ENCODE results near the gene ARID3C.

The ARID3C gene, protein sequence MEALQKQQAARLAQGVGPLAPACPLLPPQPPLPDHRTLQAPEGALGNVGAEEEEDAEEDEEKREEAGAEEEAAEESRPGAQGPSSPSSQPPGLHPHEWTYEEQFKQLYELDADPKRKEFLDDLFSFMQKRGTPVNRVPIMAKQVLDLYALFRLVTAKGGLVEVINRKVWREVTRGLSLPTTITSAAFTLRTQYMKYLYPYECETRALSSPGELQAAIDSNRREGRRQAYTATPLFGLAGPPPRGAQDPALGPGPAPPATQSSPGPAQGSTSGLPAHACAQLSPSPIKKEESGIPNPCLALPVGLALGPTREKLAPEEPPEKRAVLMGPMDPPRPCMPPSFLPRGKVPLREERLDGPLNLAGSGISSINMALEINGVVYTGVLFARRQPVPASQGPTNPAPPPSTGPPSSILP

DNA sequence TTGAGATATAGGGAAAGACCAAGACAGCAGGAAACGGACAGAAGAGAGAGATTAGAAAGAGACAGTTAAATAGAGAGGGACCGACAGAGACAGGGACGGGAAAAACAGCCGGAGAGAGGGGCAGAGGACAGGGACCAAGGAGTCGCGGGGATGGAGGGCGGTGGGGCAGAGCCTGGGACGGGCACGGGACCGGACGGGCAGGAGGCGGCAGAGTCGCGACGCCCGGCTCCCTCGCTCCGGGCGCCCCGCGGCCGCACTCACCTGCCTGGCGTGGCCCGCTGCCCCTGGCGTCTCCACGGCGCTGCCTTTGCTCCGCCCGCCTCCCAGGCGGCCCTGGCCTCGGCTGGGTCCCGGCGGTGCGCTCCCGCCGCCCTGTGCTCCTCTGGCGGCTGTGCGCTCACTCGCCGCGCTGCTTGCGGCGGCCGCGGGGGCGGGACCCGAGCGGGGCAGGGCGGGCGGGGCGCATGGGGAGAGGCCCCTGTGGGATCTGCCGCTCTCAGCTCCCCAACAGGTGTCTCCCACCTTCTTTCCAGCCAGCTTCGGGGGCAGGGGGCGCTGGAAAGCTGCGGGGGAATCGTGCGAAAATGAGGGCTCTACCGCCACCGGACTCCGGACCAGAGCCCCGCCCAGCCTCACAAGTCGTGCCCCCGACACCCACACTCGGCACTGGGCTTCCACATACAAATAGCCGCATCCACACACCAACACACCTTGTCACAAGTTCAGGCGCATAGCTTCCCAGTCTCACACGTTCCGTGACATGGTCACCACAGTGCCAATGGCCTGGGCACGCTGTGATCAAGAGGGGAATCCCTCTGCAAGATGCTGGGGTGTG is at the start of gene ARID3C:
Gene ARID3C, minus strand, starts transcription at position 411 of the 835 bp plus-strand sequence. CDS start 1,052 bp downstream, outside the sequence.
- Histone ChIP-seq H3K4me2 (ENCODE audit: low read depth, low read length, poor library complexity, severe bottlenecking) (no peak within 1 kb of the TSS), H3K9ac (ENCODE audit: low read depth, low read length, poor library complexity, severe bottlenecking) (no peak within 1 kb of the TSS), H3K9me3 (ENCODE audit: insufficient read depth, low read depth, low read length) (no peaks in the 10 kb centered on the region), H3K9me2 (replicated peaks; ENCODE audit: low read depth, low read length) (no peaks in the 10 kb centered on the region), H3K27me3 (ENCODE audit: insufficient read depth, low read length, poor library complexity, severe bottlenecking) (peaks cover 35% of the 10 kb centered on the region), H4K20me1 (ENCODE audit: insufficient read depth, low read length, poor library complexity, severe bottlenecking) (no peaks in the 10 kb centered on the region), H3K4me3 (ENCODE audit: low read length, poor library complexity, severe bottlenecking) (no peak within 1 kb of the TSS), H3K79me2 (ENCODE audit: insufficient read depth, low read length) (no peaks in the 10 kb centered on the region), H2AFZ (ENCODE audit: low read length) (no peak within 1 kb of the TSS), H3K36me3 (ENCODE audit: insufficient read depth, low read length) (no peaks in the 10 kb centered on the region), H3F3A (ENCODE audit: low read depth) (no peaks in the 10 kb centered on the region), H3K4me1 (ENCODE audit: insufficient read depth, low read length, poor library complexity, severe bottlenecking) (no peaks in the 10 kb centered on the region)
- TF ChIP-seq, protein P1, sequence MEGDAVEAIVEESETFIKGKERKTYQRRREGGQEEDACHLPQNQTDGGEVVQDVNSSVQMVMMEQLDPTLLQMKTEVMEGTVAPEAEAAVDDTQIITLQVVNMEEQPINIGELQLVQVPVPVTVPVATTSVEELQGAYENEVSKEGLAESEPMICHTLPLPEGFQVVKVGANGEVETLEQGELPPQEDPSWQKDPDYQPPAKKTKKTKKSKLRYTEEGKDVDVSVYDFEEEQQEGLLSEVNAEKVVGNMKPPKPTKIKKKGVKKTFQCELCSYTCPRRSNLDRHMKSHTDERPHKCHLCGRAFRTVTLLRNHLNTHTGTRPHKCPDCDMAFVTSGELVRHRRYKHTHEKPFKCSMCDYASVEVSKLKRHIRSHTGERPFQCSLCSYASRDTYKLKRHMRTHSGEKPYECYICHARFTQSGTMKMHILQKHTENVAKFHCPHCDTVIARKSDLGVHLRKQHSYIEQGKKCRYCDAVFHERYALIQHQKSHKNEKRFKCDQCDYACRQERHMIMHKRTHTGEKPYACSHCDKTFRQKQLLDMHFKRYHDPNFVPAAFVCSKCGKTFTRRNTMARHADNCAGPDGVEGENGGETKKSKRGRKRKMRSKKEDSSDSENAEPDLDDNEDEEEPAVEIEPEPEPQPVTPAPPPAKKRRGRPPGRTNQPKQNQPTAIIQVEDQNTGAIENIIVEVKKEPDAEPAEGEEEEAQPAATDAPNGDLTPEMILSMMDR (conservative IDR thresholded peaks at IDR 0.05; ENCODE audit: low read length) = no peak
- no peak for TF ChIP-seq EZH2phosphoT487 (IDR thresholded peaks at IDR 0.05; ENCODE audit: borderline replicate concordance)

DNA sequence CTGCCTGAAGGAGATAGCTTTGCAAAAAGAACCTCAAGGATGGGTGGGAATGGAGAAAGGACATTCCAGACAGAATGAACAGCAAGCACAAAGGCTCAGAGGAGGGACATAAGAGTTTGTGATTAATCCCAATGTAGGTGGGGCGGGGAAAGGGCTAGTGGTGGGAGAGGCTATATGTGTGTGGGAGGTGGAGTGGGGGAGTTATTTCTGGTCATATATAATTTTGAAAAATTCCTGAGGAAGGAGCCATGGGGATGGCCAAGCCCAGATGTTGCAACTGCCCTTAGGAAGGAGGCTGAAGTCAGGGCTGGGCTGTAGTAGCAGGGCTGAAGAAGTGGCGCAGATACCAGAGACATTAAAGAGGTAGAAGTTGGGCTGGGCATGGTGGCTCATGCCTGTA is 47.0 kb upstream of the ARID3C start:
- H3K27me3 ChIP-seq (ENCODE audit: insufficient read depth, low read length, poor library complexity, severe bottlenecking) = no peaks in the 10 kb centered on the region
- no peaks in the 10 kb centered on the region for H3K4me1 ChIP-seq (ENCODE audit: insufficient read depth, low read length, poor library complexity, severe bottlenecking)
- H3K36me3 ChIP-seq (ENCODE audit: insufficient read depth, low read length) = no peaks in the 10 kb centered on the region
- H4K20me1 ChIP-seq (ENCODE audit: insufficient read depth, low read length, poor library complexity, severe bottlenecking) = no peaks in the 10 kb centered on the region
- no peak overlapping the region for H3K4me2 ChIP-seq (ENCODE audit: low read depth, low read length, poor library complexity, severe bottlenecking)
- H3K79me2 ChIP-seq (ENCODE audit: insufficient read depth, low read length) = no peaks in the 10 kb centered on the region
- no peaks in the 10 kb centered on the region for H3K9me3 ChIP-seq (ENCODE audit: insufficient read depth, low read depth, low read length)
- H3K9ac ChIP-seq (ENCODE audit: low read depth, low read length, poor library complexity, severe bottlenecking) = no peak overlapping the region
- no peaks in the 10 kb centered on the region for H3K9me2 ChIP-seq (replicated peaks; ENCODE audit: low read depth, low read length)
- no peak overlapping the region for H3K4me3 ChIP-seq (ENCODE audit: low read length, poor library complexity, severe bottlenecking)
- no peaks in the 10 kb centered on the region for H3F3A ChIP-seq (ENCODE audit: low read depth)
- no peak for TF ChIP-seq EZH2phosphoT487 (IDR thresholded peaks at IDR 0.05; ENCODE audit: borderline replicate concordance)
- TF ChIP-seq, protein P1 (conservative IDR thresholded peaks at IDR 0.05; ENCODE audit: low read length) = no peak
- no peak overlapping the region; the same call in 1 of the 2 replicates for H2AFZ ChIP-seq (ENCODE audit: low read length)

DNA sequence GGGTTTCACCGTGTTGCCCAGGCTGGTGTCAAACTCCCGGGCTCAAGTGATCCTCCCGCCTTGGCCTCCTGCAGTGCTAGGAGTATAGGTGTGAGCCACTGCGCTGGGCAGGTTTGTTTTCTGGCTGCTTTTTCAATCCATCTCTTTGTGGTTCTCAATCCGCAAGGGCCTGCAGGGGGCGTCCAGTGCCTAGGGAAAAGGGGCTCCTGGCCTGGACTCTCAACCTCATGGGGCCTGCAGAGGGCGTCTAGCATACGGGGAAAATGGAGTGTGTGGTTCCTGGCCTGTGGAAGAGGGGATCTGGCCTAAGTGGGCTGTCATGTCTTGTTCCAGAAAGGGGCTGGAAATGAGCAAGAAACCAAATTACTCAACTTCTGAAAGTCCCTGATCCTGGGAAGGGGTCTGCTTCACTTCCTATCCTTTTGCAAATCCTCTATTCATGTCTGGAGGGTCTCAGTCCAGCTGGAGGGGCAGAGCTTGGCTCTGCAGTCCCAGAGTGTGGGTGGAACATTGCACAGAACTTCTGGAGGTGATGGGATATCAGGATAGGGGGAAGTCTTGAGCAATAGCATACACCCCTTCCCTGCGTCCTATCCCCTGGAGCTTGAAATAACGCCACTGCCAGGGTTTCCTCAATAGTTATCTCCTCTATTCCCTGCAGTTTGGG is 46.3 kb upstream of the ARID3C start:
- no peaks in the 10 kb centered on the region for H3K36me3 ChIP-seq (ENCODE audit: insufficient read depth, low read length)
- H3F3A ChIP-seq (ENCODE audit: low read depth) = no peaks in the 10 kb centered on the region
- H3K4me1 ChIP-seq (ENCODE audit: insufficient read depth, low read length, poor library complexity, severe bottlenecking) = no peaks in the 10 kb centered on the region
- no peak overlapping the region for H3K4me3 ChIP-seq (ENCODE audit: low read length, poor library complexity, severe bottlenecking)
- H3K79me2 ChIP-seq (ENCODE audit: insufficient read depth, low read length) = no peaks in the 10 kb centered on the region
- no peaks in the 10 kb centered on the region for H3K27me3 ChIP-seq (ENCODE audit: insufficient read depth, low read length, poor library complexity, severe bottlenecking)
- H3K4me2 ChIP-seq (ENCODE audit: low read depth, low read length, poor library complexity, severe bottlenecking) = no peak overlapping the region
- H3K9me2 ChIP-seq (replicated peaks; ENCODE audit: low read depth, low read length) = no peaks in the 10 kb centered on the region
- TF ChIP-seq EZH2phosphoT487 (IDR thresholded peaks at IDR 0.05; ENCODE audit: borderline replicate concordance) = no peak
- TF ChIP-seq, protein P1 (conservative IDR thresholded peaks at IDR 0.05; ENCODE audit: low read length) = peak; percentile 97
- peak overlapping the region; percentile 71 for H2AFZ ChIP-seq (ENCODE audit: low read length)
- H4K20me1 ChIP-seq (ENCODE audit: insufficient read depth, low read length, poor library complexity, severe bottlenecking) = no peaks in the 10 kb centered on the region
- no peak overlapping the region for H3K9ac ChIP-seq (ENCODE audit: low read depth, low read length, poor library complexity, severe bottlenecking)
- H3K9me3 ChIP-seq (ENCODE audit: insufficient read depth, low read depth, low read length) = no peaks in the 10 kb centered on the region

All from Loucy (cell line).